ENCODE results near the gene JAZF1.

Gene JAZF1

GRCh38 chr7:28078036-28078901 is 102.3 kb downstream of the JAZF1 start:
- Histone ChIP-seq H3K36me3 (ENCODE audit: insufficient read depth) (no peaks in the 10 kb centered on the region), H3K9ac (no peak overlapping the region), H2AFZ (ENCODE audit: low read depth) (no peak overlapping the region), H4K20me1 (ENCODE audit: insufficient read depth) (no peaks in the 10 kb centered on the region), H3K27ac (no peak overlapping the region), H3K4me1 (ENCODE audit: low read depth, poor library complexity, severe bottlenecking) (peaks cover 26% of the 10 kb centered on the region), H3K4me3 (IDR thresholded peaks at IDR 0.05; ENCODE audit: insufficient read depth, low read depth, low read length) (no peak overlapping the region), H3K79me2 (ENCODE audit: insufficient read depth, low read depth) (no peaks in the 10 kb centered on the region), H3K4me2 (peak overlapping the region; percentile 33), H3K27me3 (ENCODE audit: insufficient read depth, low read depth) (no peaks in the 10 kb centered on the region)
- peak; percentile 98 for TF ChIP-seq CTCF (conservative IDR thresholded peaks at IDR 0.05; ENCODE audit: low read depth, low read length)

- Histone ChIP-seq H2AFZ (ENCODE audit: low read depth) (no peak overlapping the region), H3K4me2 (peak overlapping the region; percentile 33), H3K9ac (no peak overlapping the region), H3K27ac (no peak overlapping the region), H4K20me1 (ENCODE audit: insufficient read depth) (no peaks in the 10 kb centered on the region), H3K4me1 (ENCODE audit: low read depth, poor library complexity, severe bottlenecking) (peaks cover 26% of the 10 kb centered on the region), H3K4me3 (IDR thresholded peaks at IDR 0.05; ENCODE audit: insufficient read depth, low read depth, low read length) (no peak overlapping the region), H3K36me3 (ENCODE audit: insufficient read depth) (no peaks in the 10 kb centered on the region), H3K27me3 (ENCODE audit: insufficient read depth, low read depth) (no peaks in the 10 kb centered on the region), H3K79me2 (ENCODE audit: insufficient read depth, low read depth) (no peaks in the 10 kb centered on the region)
- no peak for TF ChIP-seq CTCF (conservative IDR thresholded peaks at IDR 0.05; ENCODE audit: low read depth, low read length)
Observed at GRCh38 chr7:28077616-28078015, 103.0 kb downstream of the JAZF1 start.

- Histone ChIP-seq H3K27ac (no peak overlapping the region), H4K20me1 (ENCODE audit: insufficient read depth) (no peaks in the 10 kb centered on the region)
Observed at GRCh38 chr7:28076423-28077200, 104.0 kb downstream of the JAZF1 start.

More at GRCh38 chr7:28076423-28077200, 104.0 kb downstream of the JAZF1 start:
- Histone ChIP-seq H3K36me3 (ENCODE audit: insufficient read depth) (no peaks in the 10 kb centered on the region), H3K9ac (no peak overlapping the region), H3K79me2 (ENCODE audit: insufficient read depth, low read depth) (no peaks in the 10 kb centered on the region), H3K4me1 (ENCODE audit: low read depth, poor library complexity, severe bottlenecking) (peaks cover 26% of the 10 kb centered on the region), H3K4me3 (IDR thresholded peaks at IDR 0.05; ENCODE audit: insufficient read depth, low read depth, low read length) (no peak overlapping the region), H3K27me3 (ENCODE audit: insufficient read depth, low read depth) (no peaks in the 10 kb centered on the region), H3K4me2 (no peak overlapping the region), H2AFZ (ENCODE audit: low read depth) (no peak overlapping the region)
- TF ChIP-seq CTCF (conservative IDR thresholded peaks at IDR 0.05; ENCODE audit: low read depth, low read length): no peak
